Neural crest cell (in vitro differentiated cells): ENCODE data around the gene CDC5L. TPM values are rescaled to one million over a fixed set of nuclear protein-coding genes. Genes with fewer than 3 reads are reported as not detected.

ENCODE experiments used
- DNase-seq: peaks from one replicate; pipeline ENCODE4 v3.0.0; 2021; ENCODE audit warnings: low read depth, mixed read lengths, low spot score
- H3K27ac Mint-ChIP-seq: one replicate; pipeline ENCODE4 v1.8.0; 2021; ENCODE audit warnings: mild to moderate bottlenecking, mixed read lengths; ENCODE audit not compliant: unreplicated experiment
- H3K27me3 Mint-ChIP-seq: 2 replicates; pipeline ENCODE4 v1.8.0; 2021; ENCODE audit warnings: low read depth, mild to moderate bottlenecking, mixed read lengths
- H3K36me3 Mint-ChIP-seq: 2 replicates; pipeline ENCODE4 v1.8.0; 2021; ENCODE audit warnings: low read depth, mild to moderate bottlenecking, mixed read lengths
- H3K4me1 Mint-ChIP-seq: 2 replicates; pipeline ENCODE4 v1.8.0; 2021; ENCODE audit warnings: mixed read lengths
- H3K4me3 Mint-ChIP-seq: one replicate; pipeline ENCODE4 v1.8.0; 2021; ENCODE audit warnings: mild to moderate bottlenecking, mixed read lengths
- H3K9me3 Mint-ChIP-seq: 2 replicates; pipeline ENCODE4 v1.8.0; 2021; ENCODE audit warnings: mixed read lengths
- CTCF ChIP-seq: fragments of 200-600 bp; sonication (generic); conservative IDR thresholded peaks from 2 replicates; pipeline ENCODE4 v1.5.0; 2021; ENCODE audit warnings: antibody characterized with exemption, mild to moderate bottlenecking
- microRNA-seq: library from miRNA; unstranded; fragments of <30 nt; microRNA quantifications from one replicate; pipeline ENCODE4, GENCODE V29; 2020
- total RNA-seq: library from RNA; stranded (reverse); gene quantifications from 2 replicates; pipeline ENCODE4 v1.2.1, GENCODE V29; 2021

Gene CDC5L
- total RNA-seq, 1 donor from 2014 or later = 36.2 TPM

GRCh38 chr6:44496665-44497369, 109.3 kb downstream of the CDC5L start:
- no peak for DNase-seq
- Mint-ChIP-seq H3K4me1 (no peaks in the 10 kb centered on the region), H3K27ac (no peak overlapping the region), H3K4me3 (no peak overlapping the region), H3K27me3 (no peaks in the 10 kb centered on the region), H3K9me3 (peaks cover 8% of the 10 kb centered on the region), H3K36me3 (peaks cover 4% of the 10 kb centered on the region)
- TF ChIP-seq CTCF = no peak

GRCh38 chr6:44497807-44498206, 110.3 kb downstream of the CDC5L start:
- no peak for TF ChIP-seq CTCF
- Mint-ChIP-seq H3K4me1 (no peaks in the 10 kb centered on the region), H3K27ac (no peak overlapping the region), H3K27me3 (no peaks in the 10 kb centered on the region), H3K36me3 (peaks cover 4% of the 10 kb centered on the region), H3K9me3 (peaks cover 6% of the 10 kb centered on the region), H3K4me3 (no peak overlapping the region)
- DNase-seq = no peak

- Mint-ChIP-seq H3K4me3 (no peak overlapping the region), H3K36me3 (peaks cover 4% of the 10 kb centered on the region), H3K27ac (no peak overlapping the region), H3K27me3 (no peaks in the 10 kb centered on the region), H3K9me3 (peaks cover 6% of the 10 kb centered on the region), H3K4me1 (no peaks in the 10 kb centered on the region)
- TF ChIP-seq CTCF = no peak
- no peak for DNase-seq
Measured at GRCh38 chr6:44498436-44498835, 110.9 kb downstream of the CDC5L start.

- Mint-ChIP-seq H3K4me3 (no peak overlapping the region), H3K36me3 (peaks cover 4% of the 10 kb centered on the region), H3K27ac (no peak overlapping the region), H3K4me1 (no peaks in the 10 kb centered on the region), H3K27me3 (no peaks in the 10 kb centered on the region), H3K9me3 (peaks cover 6% of the 10 kb centered on the region)
- TF ChIP-seq CTCF = no peak
- DNase-seq = no peak
Measured at GRCh38 chr6:44499609-44500008, 112.1 kb downstream of the CDC5L start.

Small RNA genes within 50 kb of the gene (microRNA-seq; reads per million reads assigned to microRNA genes)
- not detected for gene MIR4642

Other genes with a start within 250 kb of the CDC5L start
- gene CAPN11, start 228.9 kb upstream of the CDC5L start, total RNA-seq = not detected in 2 replicates
- not detected in 2 replicates for gene MYMX, start 170.8 kb upstream of the CDC5L start, total RNA-seq
- gene SLC29A1, start 164.1 kb upstream of the CDC5L start, total RNA-seq = 54.8 and 55.0 TPM in 2 replicates
- gene HSP90AB1, start 140.6 kb upstream of the CDC5L start, total RNA-seq = 1,508 and 1,541 TPM in 2 replicates
- gene SLC35B2, start 130.2 kb upstream of the CDC5L start, total RNA-seq = 70.5 and 77.7 TPM in 2 replicates
- gene NFKBIE, start 122.2 kb upstream of the CDC5L start, total RNA-seq = 16.1 and 20.2 TPM in 2 replicates
- 19.0 and 21.2 TPM in 2 replicates for gene TMEM151B, start 117.3 kb upstream of the CDC5L start, total RNA-seq
- gene AARS2, start 74.4 kb upstream of the CDC5L start, total RNA-seq = 32.1 and 33.6 TPM in 2 replicates
- not detected in 2 replicates for gene SPATS1, start 45.1 kb upstream of the CDC5L start, total RNA-seq